Measurements from ENCODE around the gene PSAT1. TPM values are rescaled to one million over a fixed set of nuclear protein-coding genes. Genes with fewer than 3 reads are reported as not detected.
A peak's percentile ranks its signal among the peaks of the same experiment; 100 is the strongest.

Gene PSAT1
- total and polyA plus RNA-seq, 2 of the 13 experiments (the other 11 are each of a cell fraction or from before 2014, with no cell fraction given) = 135 to 229 TPM

DNA sequence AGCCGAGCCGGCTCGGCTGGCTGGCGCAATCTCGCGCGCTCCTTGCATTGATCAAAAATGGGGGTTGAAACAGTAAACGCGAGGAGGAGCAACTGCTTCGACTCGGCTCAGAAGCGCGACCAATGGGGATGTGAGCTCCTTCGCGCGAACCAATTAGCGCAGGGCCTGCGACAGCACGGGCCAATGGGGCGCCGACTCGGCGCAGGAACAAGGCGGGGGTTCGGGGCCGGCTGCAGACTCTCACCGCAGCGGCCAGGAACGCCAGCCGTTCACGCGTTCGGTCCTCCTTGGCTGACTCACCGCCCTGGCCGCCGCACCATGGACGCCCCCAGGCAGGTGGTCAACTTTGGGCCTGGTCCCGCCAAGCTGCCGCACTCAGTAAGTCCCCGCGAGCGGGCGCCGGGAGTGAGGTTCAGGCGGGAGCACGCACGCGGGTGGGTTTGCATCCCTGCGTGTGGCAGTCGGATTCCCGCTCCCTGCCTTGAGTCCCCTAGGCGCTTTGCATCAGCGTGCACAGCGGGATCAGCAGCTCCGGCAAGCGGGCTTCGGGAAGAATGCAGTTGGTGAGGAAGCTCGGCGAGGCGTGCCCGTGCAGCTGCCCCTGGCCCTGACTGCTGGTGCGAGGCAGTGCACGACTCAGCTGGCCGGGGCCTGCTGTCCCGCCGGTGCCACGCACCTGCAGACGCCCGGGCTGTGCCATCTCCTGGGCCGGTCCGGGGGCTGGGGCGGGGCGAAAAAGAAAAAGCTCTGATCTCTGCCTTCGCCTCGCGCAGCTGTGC, at the start of gene PSAT1 (continued):
- no peak for TF ChIP-seq ZBTB46 (CRISPR knock-in tag; IDR thresholded peaks at IDR 0.05; ENCODE audit: borderline replicate concordance)
- TF ChIP-seq ZFP91 (CRISPR knock-in tag; IDR thresholded peaks at IDR 0.05; ENCODE audit: borderline replicate concordance) = peak; percentile 84; the same call in 1 of the 2 replicates
- TF ChIP-seq RBAK (CRISPR knock-in tag; IDR thresholded peaks at IDR 0.05) = no peak
- TF ChIP-seq ZNF790 (CRISPR knock-in tag; IDR thresholded peaks at IDR 0.05; ENCODE audit: borderline replicate concordance) = peak; percentile 88; the same call in 1 of the 2 replicates
- TF ChIP-seq GTF3A (CRISPR knock-in tag; conservative IDR thresholded peaks at IDR 0.05) = no peak
- peak; percentile 85; the same call in 1 of the 2 replicates for TF ChIP-seq JUND (CRISPR knock-in tag; IDR thresholded peaks at IDR 0.05)
- TF ChIP-seq ZNF570 (CRISPR knock-in tag; IDR thresholded peaks at IDR 0.05; ENCODE audit: borderline replicate concordance) = no peak
- TF ChIP-seq MAFF (IDR thresholded peaks at IDR 0.05; ENCODE audit: low read depth, low read length) = no peak
- TF ChIP-seq ZNF136 (CRISPR knock-in tag; IDR thresholded peaks at IDR 0.05; ENCODE audit: low read depth) = no peak
- TF ChIP-seq GLI4 (CRISPR knock-in tag; IDR thresholded peaks at IDR 0.05; ENCODE audit: borderline replicate concordance) = no peak
- TF ChIP-seq ATF7 (IDR thresholded peaks at IDR 0.05) = no peak
- TF ChIP-seq ATF7 (CRISPR knock-in tag; IDR thresholded peaks at IDR 0.05) = no peak
- TF ChIP-seq NAIF1 (CRISPR knock-in tag; IDR thresholded peaks at IDR 0.05; ENCODE audit: borderline replicate concordance) = 0 out of 2 replicates have a peak, but pooled peaks have one; percentile 43
- no peak for TF ChIP-seq ZNF713 (CRISPR knock-in tag; IDR thresholded peaks at IDR 0.05)
- no peak for TF ChIP-seq ZNF569 (CRISPR knock-in tag; IDR thresholded peaks at IDR 0.05; ENCODE audit: borderline replicate concordance)
- no peak for TF ChIP-seq MAFG (CRISPR knock-in tag; IDR thresholded peaks at IDR 0.05)
- no peak for TF ChIP-seq CCDC6 (CRISPR knock-in tag; IDR thresholded peaks at IDR 0.05)
- TF ChIP-seq ZNF256 (CRISPR knock-in tag; conservative IDR thresholded peaks at IDR 0.05) = no peak; the same call in 1 of the 2 replicates
- TF ChIP-seq, protein P1, sequence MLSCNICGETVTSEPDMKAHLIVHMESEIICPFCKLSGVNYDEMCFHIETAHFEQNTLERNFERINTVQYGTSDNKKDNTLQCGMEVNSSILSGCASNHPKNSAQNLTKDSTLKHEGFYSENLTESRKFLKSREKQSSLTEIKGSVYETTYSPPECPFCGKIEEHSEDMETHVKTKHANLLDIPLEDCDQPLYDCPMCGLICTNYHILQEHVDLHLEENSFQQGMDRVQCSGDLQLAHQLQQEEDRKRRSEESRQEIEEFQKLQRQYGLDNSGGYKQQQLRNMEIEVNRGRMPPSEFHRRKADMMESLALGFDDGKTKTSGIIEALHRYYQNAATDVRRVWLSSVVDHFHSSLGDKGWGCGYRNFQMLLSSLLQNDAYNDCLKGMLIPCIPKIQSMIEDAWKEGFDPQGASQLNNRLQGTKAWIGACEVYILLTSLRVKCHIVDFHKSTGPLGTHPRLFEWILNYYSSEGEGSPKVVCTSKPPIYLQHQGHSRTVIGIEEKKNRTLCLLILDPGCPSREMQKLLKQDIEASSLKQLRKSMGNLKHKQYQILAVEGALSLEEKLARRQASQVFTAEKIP (CRISPR knock-in tag; IDR thresholded peaks at IDR 0.05; ENCODE audit: borderline replicate concordance) = no peak
- TF ChIP-seq ZNF891 (CRISPR knock-in tag; IDR thresholded peaks at IDR 0.05) = peak; percentile 88
- TF ChIP-seq TBL1XR1 (IDR thresholded peaks at IDR 0.05; ENCODE audit: borderline replicate concordance, low read length, partially characterized antibody) = no peak
- TF ChIP-seq, protein P2, sequence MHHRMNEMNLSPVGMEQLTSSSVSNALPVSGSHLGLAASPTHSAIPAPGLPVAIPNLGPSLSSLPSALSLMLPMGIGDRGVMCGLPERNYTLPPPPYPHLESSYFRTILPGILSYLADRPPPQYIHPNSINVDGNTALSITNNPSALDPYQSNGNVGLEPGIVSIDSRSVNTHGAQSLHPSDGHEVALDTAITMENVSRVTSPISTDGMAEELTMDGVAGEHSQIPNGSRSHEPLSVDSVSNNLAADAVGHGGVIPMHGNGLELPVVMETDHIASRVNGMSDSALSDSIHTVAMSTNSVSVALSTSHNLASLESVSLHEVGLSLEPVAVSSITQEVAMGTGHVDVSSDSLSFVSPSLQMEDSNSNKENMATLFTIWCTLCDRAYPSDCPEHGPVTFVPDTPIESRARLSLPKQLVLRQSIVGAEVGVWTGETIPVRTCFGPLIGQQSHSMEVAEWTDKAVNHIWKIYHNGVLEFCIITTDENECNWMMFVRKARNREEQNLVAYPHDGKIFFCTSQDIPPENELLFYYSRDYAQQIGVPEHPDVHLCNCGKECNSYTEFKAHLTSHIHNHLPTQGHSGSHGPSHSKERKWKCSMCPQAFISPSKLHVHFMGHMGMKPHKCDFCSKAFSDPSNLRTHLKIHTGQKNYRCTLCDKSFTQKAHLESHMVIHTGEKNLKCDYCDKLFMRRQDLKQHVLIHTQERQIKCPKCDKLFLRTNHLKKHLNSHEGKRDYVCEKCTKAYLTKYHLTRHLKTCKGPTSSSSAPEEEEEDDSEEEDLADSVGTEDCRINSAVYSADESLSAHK (CRISPR knock-in tag; IDR thresholded peaks at IDR 0.05; ENCODE audit: borderline replicate concordance) = no peak

Data from HepG2 (cell line).